CD4-positive, alpha-beta T cell treated with Interleukin-6 for 4 hours (primary cell): ENCODE data around the gene SNX2.
A peak's percentile ranks its signal among the peaks of the same experiment; 100 is the strongest.
"Not testable (repeated sequence)": the region's sequence is repeated elsewhere in the genome, so short reads cannot be mapped to it uniquely, and the experiment has no call there.

Experiments
- DNase-seq: peaks from one replicate; pipeline ENCODE4 v3.0.0-alpha.2; 2020; ENCODE audit warnings: mixed read lengths

SNX2 gene

DNA sequence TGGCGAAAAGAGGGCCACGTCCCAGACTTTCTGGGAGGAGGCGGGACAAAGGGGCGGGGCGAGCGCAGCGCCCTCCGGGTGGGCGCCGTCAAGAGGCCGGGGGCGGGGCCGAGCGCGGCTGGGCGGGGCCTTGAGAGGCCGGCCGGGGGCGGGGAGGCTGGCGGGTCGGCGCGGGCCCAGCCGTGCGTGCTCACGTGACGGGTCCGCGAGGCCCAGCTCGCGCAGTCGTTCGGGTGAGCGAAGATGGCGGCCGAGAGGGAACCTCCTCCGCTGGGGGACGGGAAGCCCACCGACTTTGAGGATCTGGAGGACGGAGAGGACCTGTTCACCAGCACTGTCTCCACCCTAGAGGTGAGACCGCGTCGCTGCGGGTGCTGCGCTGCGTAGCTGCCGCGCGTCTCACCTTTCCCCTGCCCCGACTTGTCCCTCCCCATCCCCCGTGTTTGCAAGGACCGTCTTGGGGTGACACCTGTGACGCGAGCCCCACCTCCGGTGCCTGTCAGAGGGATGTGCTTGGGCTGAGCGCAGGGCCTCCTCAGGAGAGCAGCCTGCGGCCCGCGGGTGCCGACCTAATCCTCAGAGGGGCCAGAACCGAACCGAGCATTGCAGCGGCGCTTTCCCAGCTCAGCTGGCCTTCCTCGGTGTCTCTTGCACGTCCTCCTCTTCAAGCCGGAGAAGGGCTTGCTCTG lies at the start of gene SNX2:
Gene SNX2 (plus strand): TSS at position 220 of the 689 bp plus-strand sequence. CDS start 24 bp downstream, at position 244.
- peak; percentile 92 for DNase-seq

DNA sequence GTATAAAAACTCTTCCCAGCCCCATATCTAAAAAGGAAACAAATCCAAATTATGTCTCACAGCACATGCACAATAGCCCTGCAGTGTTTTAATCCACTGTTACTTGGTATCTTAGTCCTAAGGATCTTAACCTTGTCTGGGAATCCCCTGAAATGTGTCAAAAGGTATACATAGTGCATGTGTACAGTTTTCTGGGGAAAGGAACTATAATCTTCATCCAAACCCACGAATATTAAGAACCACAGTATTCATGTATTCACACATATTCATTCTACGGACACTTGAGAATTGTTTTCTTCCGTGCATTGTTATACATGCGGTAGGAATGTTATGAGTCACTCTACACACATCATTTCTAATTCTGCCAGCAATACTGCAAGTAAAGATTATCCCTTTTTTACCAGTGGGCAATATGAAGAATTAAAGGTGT lies 47.8 kb upstream of the SNX2 start:
- DNase-seq: no peak

- no peak for DNase-seq
These were observed 44.8 kb upstream of the SNX2 start for GRCh38 chr5:122730037-122730436.

DNA sequence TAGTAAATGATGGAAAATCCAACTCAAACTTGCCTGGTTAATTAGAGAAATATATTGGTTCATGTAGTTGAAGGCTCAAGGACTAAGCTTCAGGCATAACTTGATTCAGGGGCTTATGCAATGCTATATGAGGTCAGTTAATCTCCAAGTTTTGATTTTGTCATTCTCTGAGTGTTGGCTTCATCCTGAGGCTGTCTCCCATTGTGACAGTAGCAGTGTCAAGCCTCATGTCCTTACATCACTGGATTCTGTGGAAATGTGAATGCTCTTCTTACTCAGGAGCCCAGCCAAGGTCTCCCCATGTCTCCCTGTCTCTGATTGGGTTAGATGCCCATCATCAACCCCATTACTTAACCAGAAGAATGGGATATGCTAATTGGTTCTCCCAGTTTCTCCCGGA lies 44.4 kb upstream of the SNX2 start:
- DNase-seq: no peak

- no peak for DNase-seq
These were observed 38.6 kb upstream of the SNX2 start for GRCh38 chr5:122736086-122736845.

DNA sequence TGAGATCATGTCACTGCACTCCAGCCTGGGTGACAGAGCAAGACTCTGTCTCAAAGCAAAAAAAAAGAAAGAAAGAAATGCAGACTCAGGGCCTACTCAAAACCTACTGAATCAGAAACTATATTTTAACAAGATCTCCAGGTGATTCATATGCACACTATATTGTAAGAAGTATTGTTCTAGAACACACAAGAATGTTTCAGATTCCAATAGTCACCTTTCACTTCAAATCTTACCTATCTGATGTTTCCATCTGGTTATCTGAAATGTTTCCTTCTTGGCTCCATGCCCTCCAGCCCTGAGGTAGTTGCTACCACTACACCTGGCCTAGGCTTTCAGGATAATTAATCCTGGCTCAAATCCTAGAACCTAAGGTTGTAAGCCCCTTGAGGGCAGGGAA lies 36.8 kb upstream of the SNX2 start:
- no peak for DNase-seq

GRCh38 chr5:122741681-122742080 lies 33.2 kb upstream of the SNX2 start:
- DNase-seq: no peak

GRCh38 chr5:122743261-122743660 lies 31.6 kb upstream of the SNX2 start:
- no peak for DNase-seq

- no peak for DNase-seq
These were observed 29.3 kb upstream of the SNX2 start for GRCh38 chr5:122745597-122745996.

DNA sequence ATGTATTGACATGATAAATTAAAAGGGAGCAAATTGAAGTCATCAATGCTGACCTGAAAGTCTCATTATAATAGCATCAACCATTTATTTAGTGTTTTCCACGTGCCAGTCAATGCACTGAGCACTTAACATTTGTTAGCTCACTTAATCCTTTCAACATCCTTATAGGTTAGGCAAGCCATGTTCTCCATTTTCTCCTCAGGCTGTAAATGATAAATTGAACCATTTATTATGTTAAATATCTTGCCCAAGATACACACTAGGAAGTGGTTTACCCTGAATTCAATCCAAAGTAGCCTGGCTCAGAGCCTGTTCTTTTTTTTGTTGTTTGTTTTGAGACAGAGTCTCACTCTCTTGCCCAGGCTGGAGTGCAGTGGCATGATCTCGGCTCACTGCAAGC lies 25.0 kb upstream of the SNX2 start:
- DNase-seq: no peak

- DNase-seq: no peak
These were observed 23.5 kb upstream of the SNX2 start for GRCh38 chr5:122751293-122751782.

- no peak for DNase-seq
These were observed 21.4 kb upstream of the SNX2 start for GRCh38 chr5:122753500-122753899.

DNA sequence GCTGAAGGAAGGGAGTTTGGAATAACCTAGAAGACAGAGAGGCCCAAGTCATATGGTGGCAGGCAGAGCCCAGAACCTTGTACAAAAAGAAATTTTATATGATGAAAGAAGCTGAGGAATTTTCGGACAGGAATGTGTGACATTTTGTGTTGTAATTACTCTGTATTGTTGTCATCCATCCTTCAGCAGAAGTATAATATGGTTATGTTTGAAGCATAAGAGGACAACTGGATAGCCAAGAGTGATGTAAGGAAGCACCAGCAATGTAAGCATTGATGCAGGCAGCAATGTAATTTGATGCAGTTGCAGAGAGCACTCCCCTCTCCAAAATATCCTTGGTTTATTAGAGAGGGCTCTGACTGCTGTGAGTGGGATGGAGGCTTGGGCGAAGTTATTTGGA lies 19.1 kb upstream of the SNX2 start:
- no peak for DNase-seq

DNA sequence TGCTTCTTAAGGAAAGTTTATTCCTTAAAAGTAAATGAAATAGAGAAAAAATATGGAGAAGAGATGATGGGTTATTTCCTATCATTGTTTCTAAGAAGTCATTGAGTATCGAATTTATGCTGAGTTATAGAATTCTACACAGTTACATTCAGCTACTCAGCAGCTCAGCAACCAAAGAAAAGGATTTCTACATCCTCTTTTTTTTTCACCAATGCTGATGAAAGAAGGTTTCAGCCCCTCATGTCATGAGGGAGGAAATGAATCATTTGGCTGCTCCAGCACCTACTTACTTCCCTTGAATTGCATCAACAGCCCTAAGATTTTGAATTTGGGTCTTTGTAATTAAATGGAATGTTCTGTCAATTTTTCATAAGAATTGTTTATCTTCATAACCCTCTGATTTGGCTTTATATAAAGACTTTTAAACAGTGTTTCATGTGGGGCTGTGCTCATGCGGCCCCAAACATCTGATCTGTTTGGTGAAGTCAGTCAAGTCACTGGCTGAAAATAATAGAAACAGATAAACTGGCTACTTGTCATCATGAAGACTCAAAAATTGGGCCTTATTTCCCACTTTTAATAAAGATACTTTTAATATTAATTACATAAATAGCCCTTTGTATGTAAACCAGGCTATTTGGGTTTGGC lies 18.5 kb upstream of the SNX2 start:
- DNase-seq: no peak

DNA sequence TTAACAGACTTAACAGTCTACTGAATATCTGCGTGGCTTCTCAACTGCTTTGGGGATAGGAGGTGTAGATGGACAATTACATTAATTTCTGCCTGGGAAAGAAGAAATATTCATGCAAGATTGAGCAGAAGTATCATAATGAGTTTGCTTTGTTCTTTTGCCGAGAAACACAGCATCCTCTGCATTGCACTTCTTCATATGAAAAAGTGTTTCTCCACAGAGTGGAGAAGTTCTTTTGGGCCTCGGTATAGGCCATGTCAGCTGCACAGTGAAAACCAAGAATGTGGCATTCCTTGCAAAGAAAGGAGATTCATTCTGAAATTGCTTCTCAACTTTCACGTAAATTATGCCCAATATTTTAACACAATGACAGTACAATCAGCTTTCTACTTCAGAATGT lies 17.6 kb upstream of the SNX2 start:
- DNase-seq: no peak

- no peak for DNase-seq
These were observed 15.4 kb upstream of the SNX2 start for GRCh38 chr5:122759241-122760070.

DNA sequence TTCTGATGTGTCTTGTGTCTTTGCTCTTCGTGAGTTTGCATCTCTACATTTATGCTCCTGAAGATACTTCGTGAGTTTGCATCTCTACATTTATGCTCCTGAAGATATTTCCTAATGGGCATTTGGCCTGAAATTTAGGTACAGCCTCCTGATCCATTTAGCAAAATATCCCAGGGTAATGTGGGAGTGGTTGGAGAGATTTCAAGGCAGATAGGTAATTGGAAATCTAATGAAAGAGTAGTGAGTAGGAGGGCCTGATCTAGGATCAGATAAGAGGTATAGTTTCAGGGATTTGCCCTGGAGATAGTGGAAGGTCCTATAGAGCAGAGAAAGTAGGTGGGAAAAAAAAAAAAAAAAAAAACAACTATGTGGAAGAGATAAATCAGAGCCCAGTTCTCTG lies 14.6 kb upstream of the SNX2 start:
- no peak for DNase-seq

- DNase-seq: no peak
These were observed 13.8 kb upstream of the SNX2 start for GRCh38 chr5:122761115-122761514.

GRCh38 chr5:122761896-122762295 lies 13.0 kb upstream of the SNX2 start:
- DNase-seq: not testable (repeated sequence)

GRCh38 chr5:122766130-122766529 lies 8.8 kb upstream of the SNX2 start:
- no peak for DNase-seq

GRCh38 chr5:122770477-122770876 lies 4.4 kb upstream of the SNX2 start:
- no peak for DNase-seq

DNA sequence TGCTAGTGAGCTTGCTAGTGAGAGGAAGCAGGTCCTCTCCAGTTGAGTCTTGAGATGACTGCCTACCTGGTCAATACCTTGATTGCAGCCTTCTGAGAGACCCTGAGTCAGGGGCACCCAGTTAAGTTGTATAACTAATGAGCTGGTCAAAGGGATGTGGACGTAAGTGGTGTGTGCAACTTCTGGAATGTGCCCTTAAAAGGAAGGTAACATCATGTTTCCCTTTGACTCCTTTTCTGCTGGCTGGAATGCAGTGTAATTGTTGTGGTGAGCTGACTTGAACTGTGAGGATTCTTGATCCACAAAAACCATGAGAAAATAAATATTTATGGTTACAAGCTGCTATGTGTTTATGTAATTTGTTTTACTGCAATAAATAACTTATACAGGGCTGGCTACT lies 2.4 kb upstream of the SNX2 start:
- no peak for DNase-seq

GRCh38 chr5:122773619-122774018 lies 1.3 kb upstream of the SNX2 start:
- DNase-seq: no peak
